NCI-H226 (cell line): ENCODE data around the gene NKAP.
"Not testable (repeated sequence)": the region's sequence is repeated elsewhere in the genome, so short reads cannot be mapped to it uniquely, and the experiment has no call there.

Experiments used
- DNase-seq: peaks from one replicate; pipeline ENCODE4 v3.0.0-alpha.2; 2015

Gene NKAP

DNA sequence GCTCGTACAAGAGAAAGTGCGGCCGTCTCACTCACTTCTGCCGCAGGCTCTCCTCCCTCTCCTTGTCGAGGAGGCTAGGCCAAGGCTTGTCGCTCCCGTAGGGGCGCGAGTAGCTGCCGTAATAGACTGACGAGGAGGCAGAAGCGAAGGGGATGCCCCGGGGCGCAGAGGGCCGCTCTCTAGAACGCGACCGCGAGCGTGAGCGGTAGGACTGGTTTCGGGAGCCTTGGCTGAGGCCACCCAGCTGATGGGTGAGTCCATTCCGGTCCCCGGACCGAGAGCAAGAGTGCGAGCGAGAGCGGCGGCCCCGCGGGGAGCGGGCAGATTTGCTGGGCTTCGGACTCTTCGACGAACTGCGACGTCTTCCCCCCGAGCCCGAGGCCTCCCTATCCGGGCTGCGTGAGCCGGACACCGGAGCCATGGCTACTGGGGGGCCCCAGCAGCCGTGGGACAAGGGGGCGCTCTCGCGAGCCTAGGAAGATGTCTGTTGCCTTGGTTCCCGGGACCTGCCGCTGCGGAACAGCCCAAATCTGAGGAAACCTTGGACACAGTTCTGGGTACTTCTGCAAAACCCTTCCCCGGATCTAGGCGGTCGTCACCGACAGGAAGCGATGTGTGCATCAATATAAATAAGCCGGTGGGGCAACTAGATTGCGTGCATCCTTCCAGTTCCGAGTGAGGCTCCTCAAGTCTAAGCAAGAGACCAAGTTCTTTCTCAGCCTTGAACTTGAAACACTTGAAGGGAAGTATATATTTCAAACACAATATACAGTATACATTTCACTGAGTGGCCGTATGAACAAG is at the start of gene NKAP:
TSS of gene NKAP (minus strand) at position 567 of the 804 bp plus-strand sequence. CDS start at position 421, 146 bp downstream.
- DNase-seq = peak; percentile 83

DNA sequence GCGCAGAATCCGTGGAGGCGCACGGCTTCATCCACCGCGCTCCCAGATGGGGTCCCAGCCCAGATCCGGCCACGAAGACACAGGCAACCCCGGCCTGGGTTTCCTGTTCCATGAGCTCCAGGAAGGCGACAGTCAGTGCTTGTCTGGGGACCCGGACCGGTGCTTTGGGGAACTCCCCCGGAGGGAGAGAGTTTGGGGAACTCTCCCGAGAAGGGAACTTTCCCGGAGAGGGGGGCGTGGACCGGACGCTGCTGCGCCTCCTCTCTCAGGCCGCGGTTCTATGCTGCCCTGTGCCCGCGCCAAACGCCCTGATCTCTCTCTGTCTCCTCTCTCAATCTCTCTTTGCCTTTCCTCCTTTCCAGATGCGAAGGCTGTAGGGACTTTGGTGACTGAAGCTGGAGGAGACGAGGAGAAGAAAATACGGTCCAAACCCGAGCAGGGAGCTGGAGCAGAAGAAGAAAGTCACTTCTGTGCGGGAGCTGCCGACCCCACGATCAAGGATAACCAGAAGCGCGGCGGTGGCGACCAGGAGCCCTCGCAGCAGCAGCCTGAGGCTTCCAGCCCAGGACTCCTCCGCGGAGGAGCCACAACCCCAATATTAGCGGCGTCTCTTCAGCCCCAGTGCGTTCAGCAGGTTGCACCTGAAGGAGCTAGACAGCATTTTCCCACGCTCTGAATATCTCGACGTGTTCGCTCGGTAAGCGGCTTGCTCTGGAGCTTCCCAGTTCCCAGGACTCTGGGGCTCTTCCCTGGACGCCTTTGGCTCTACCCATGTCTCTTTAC is 47.6 kb upstream of the NKAP start:
- DNase-seq = no peak

DNA sequence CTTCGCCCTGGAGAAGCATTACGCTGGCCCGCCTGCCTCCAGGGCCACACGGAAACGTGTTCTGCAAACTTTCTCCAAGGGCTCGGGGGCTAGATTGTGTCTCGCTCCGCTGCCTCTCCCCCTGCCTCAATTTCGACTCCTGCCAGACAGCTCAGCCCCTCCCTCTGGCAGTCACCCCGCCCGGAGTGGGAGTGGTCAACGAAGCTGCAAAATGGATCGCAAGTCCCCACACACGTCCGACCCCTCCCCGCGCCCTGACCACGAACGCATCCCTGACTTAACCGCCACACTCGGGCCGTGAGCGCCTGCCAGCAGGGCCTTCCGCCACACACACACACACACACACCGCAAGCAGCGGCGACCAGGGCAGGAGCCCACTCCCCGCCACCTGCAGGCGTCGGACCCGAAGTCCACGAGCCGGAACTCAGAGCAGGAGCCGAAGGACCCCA is 47.0 kb upstream of the NKAP start:
- no peak for DNase-seq

DNA sequence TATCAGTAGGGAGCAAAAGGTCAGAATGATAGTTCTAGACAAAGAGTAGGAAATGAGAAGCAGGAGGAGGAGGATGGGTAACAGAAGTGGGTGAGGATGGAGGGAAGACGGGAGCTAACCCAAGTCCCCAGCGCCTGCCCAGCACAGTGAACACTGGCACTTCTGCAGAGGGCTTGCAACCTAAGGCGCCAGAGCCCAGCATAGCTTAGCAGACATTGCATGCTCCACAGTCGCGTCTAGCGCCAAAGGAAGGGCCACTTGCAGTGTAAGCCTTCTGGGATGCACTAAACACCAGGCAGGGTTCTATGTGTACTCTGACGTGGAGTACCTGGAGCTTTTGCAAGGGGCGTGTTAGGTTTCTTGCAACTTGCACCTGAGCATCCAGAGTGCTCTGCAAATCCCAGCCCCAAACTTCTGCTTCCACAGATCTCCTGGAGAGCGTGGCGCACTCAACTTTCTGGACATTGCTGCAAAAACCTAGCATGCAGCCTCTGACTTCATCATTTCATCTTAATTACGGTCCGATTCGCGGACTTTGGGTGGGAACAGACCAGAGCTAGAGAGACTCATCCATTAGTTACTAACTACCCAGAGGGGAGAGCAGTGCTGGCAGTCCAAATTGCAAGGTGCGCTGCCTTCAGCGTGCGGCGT is 46.5 kb upstream of the NKAP start:
- DNase-seq = no peak

DNA sequence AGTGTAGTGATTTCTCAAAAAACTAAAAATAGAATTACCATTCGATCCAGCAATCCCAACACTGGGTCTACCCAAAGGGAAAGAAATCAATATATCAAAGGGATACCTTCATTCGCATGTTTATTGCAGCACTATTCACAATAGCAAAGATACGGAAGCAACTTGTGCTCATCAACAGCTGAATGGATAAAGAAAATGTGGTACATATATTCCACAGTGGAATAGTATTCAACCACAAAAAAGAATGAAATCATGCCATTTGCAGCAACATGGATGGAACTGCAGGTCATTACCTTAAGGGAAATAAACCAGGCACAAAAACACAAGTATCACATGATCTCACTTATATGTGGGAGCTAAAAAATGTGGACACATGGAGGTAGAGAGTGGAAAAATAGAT is 42.7 kb upstream of the NKAP start:
- DNase-seq = no peak

DNA sequence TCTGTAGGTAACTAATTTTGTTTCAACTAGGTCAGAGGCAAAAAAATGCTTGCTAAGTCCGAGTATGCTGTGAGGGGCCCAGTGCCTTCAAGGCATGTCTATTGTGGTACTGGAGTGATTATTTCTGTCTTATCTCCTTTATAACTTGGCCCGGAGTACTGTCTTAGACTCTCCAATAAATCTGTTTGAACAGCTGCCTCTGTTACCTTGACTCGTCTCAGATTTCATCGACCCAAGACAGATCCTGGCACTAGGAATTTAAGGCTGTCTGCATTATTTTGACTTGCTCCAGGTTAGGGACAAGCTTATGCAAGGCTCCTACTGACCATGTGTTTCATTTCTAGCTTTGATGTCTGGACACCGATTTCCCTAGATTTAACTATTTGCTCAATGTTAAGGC is 41.1 kb upstream of the NKAP start:
- DNase-seq = no peak

DNA sequence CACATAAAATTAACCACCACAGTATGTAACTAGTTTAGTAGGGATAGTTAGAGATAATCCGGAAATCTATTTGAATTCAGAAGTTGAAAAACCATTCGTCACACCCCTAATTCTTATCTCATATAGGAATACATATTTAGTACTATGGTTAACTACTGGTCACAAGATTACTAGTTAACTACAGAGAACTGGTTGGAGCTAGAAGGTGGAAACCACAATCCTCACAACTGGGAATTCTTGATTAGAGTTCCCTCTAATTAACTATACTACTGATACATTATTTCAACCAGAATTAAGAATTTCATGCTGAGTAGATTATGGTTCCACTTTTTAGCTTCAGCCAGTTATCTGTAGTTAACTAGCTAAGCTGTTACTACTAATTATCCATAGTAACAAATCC is 39.9 kb upstream of the NKAP start:
- DNase-seq = no peak

DNA sequence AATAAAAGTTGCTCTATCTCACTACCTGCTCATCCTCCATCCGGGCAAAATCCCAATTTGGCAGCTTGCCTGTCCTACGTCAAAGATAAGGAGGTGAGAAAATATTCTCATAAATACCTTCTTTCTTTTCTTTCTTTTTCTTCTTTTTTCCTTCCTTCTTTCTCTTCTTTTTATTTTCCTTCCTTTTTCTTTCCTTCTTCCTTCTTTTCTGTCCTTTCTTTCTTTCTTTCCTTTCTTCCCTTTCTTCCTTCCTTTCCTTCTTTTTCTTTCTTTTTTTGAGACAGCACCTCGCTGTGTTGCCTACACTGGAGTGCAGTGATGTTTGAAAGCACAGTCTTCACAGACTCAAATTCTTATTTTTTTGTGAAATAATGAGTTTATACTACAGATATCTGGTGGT is 38.6 kb upstream of the NKAP start:
- DNase-seq = no peak

DNA sequence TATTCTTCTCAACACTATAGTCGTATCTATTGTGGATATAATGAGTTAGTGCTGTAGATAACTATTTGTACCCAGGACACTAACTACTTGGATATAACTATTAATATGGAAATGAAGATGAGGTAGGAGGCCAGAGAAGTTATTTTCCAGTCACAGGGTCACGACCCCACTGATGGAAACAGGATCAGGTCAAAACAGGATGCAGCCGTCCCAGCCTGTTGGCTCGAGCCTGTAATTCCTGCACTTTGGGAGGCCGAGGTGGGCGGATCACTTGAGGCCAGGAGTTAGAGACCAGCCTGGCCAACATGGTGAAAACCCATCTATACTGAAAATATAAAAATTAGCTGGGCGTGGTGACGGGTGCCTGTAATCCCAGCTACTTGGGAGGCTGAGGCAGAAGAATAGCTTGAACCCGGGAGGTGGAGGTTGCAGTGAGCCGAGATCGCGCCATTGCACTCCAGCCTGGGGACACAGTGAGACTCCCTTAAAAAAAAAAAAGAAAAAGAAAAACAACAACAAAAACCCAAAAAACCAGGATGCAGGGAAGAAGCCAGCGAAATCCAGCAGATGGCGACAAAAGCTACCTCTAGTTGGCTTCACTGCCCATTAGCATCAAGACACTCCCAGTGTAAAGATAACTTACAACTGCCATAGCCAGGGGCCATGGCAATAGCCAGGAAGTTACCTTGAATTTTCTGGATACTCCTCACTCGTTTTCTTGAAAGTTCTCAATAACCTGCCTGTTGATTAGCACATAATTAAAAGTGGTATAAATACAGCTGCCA is 37.9 kb upstream of the NKAP start:
- DNase-seq = peak; percentile 6

DNA sequence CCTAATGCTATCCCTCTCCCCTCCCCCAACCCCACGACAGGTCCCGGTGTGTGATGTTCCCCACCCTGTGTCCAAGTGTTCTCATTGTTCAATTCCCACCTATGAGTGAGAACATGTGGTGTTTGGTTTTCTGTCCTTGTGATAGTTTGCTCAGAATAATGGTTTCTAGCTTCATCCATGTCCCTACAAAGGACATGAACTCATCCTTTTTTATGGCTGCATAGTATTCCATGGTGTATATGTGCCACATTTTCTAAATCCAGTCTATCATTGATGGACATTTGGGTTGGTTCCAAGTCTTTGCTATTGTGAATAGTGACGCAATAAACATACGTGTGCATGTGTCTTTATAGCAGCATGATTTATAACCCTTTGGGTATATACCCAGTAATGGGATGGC is 33.6 kb upstream of the NKAP start:
- not testable (repeated sequence) for DNase-seq

DNA sequence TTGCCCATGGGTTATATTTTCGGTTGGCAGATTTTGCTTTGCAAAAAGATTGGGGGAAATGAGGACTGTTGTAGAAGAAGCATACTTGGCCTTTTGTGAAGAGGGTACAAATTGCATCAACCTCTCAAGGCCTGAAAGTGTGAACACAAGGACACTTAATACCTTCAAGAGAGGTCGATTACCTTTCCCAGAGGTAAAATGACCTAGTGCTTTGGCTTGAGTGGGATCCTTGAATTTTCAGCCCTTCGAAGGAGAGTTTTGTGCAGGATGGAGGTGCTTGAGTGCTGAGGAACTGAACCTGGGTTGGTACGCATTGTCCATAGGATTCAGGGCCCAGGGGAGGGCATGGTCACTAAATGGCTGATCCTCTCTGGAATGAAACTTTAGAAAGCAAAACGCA is 27.6 kb upstream of the NKAP start:
- DNase-seq = no peak

DNA sequence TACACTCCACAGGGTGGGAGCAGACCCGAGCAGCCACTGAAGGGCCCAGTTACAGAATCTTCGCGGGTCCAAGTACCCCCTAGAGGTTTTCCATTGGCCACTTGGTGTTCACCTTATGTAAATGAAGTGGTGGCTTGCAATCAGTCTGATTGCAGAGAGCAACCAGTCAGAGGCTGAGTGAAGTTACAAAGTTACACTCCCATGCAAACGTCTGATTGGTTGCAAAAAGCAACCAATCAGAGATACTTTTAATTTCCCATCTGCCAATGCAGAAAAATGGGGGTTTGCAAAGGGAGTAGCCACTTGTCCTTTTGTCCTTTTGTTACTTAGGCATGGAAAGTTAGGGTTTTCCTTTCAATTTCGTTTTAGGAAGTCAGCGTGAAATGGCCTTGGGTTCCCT is 27.0 kb upstream of the NKAP start:
- DNase-seq = no peak

DNA sequence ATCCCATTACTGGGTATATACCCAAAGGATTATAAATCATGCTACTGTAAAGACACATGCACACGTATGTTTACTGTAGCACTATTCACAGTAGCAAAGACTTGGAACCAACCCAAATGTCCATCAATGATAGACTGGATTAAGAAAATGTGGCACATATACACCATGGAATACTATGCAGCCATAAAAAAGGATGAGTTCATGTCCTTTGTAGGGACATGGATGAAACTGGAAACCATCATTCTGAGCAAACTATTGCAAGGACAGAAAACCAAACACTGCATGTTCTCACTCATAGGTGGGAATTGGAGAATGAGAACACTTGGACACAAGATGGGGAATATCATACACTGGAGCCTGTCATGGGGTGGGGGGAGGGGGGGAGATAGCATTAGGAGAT is 23.3 kb upstream of the NKAP start:
- not testable (repeated sequence) for DNase-seq

DNA sequence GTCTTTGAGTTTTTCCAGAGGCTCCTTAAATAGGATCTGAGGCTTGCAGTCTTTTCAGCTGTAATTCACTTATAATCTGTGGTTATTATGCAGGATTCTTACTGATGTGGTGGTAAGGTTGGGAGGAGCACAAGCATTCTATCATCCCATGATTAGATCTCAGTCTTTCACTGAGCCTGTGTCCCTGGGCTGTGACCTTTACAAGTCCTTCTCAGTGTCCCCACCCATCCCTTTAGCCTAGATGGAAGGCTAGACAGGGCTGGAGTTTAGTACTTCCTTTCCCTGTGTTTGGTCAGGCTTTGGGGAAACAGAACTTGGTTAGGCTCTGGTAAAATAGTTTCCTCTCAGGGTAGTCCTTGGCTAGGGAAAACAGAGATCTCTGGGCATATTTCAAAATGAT is 17.1 kb upstream of the NKAP start:
- DNase-seq = no peak

DNA sequence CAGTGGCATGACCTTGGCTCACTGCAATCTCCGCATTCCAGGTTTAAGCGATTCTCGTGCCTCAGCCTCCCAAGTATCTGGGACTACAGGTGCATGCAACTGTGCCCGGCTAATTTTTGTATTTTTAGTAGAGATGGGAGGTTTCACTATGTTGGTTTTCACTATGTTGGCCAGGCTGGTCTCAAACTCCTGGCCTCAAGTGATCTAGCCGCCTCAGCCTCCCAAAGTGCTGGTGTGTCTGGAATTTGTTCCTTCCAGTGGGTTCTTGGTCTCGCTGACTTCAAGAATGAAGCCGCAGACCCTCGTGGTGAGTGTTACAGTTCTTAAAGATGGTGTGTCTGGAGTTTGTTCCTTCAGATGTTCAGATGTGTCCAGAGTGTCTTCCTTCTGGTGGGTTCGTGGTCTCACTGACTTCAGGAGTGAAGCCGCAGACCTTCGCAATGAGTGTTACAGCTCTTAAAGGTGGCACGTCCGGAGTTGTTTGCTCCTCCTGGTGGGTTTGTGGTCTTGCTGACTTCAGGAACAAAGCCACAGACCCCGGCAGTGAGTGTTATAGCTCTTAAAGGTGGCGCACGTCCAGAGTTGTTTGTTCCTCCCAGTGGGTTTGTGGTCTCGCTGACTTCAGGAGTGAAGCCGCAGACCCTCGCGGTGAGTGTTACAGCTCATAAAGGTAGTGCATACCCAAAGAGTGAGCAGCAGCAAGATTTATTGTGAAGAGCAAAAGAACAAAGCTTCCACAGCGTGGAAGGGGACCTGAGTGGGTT is 12.4 kb upstream of the NKAP start:
- not testable (repeated sequence) for DNase-seq

DNA sequence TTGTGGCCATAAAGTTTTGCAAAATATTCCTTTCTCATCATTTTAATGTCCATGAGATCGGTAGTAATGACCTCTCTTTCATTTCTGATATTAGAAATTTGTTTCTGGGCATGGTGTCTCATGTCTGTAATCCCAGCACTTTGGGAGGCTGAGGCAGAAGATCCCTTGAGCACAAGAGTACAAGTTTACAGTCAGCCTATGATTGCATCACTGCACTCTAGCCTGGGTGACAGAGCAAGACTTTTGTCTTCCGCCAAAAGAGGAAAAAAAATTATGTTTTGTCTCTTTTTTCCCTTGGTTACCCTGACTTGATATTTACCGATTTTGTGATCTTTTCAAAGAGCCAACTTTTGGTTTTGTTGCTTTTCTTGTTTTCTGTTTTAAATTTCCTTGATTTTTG is 10.8 kb upstream of the NKAP start:
- no peak for DNase-seq

DNA sequence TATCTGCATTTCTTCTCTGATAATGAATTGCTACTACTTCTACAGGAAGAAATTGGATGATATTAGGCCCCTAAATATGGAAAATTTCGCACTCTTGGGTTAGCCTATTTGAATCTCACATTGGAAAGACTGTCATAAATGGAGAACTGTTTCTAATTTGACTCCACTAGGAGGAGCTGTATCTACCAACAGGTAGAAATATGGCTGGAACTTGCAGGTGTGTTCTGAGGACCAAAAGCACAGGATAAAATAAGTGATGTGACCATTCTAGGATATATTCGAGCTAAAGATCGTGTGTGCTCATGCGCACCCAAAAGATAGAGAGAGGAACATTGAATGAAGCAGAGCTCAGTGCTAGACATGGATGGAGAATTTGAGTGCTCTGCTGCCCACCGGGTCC is 4.8 kb upstream of the NKAP start:
- no peak for DNase-seq

DNA sequence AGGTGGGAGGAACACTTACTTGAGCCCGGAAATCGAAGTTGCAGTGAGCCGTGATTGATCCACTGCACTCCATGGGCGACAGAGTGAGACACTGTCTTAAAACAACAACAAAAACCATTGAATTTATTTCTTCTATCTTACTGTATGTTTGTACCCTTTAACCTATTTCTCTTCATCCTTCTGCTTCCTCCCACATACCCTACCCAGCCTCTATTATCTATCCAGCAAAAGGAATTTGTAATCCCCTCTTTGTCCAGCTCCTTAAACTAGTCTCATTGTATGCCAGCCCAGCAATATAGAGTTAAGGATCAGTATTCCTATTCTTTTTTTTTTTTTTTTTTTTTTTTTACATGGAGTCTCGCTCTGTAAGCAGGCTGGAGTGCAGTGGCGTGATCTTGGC is 1.9 kb upstream of the NKAP start:
- no peak for DNase-seq

DNA sequence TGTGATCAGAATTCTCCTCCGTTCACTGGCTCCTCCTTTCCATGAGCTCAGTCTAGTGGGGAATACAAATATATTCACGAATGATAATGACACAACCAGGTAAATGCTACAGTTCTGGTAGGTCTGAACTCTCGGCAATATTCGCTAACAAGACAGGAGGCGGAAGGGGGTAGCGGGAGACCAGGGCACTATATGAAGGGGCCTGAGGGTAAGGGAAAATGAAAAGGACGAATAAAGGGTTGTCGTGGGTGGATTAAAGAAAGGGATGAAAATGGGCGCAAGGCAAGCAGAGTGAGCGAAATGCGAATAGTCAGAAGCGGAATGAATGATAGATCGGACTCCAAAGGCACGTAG is 743 bp downstream of the NKAP start:
- DNase-seq = no peak

DNA sequence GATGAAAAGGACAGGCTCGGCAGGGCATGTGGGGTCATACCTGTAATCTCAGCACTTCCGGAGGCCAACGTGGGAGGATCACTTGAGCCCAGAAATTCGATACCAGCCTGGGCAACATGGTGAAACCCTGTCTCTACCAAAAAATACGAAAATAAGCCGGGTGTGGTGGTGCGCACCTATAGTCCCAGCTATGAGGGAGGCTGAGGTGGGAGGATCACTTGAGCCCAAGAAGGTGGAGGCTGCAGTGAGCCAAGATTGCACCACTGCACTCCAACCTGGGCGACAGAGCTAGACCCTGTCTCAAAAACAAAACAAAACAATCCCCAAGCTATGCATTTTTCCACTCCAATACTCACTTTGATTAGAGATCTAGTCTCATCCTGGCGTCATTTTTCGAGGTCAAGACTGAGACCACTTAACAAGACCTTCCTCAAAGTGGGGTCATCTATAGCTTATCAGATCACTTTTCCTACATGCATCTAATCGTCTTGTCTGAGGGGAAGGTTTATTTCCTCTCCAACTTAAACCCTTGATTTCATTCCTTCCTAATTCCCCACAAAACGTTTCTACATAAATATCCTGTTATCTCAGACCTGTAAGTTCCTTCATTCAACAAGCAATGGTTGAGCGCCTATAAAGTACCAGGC is 1.3 kb downstream of the NKAP start:
- no peak for DNase-seq

DNA sequence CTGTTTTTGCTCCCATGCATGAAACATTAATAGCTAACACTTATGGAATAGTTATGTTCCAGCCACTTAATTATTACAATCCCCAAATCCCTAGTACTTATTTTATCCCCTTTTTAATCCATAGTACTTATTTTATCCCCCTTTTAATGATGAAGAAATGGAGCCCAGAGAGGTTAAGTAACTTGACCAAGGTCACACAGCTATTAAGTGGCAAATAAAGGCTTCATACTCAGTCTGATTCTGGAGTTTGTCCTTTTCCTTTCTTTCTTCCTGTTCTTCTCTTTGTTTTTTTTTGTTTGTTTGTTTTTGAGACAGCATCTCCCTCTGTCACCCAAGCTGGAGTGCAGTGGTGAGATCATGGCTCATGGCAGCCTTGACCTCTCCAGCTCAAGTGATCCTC is 2.2 kb downstream of the NKAP start:
- DNase-seq = no peak
